Measurements from ENCODE around the gene GNAT2.

GRCh38 chr1:109578947-109579443 lies 40.4 kb downstream of the GNAT2 start:
- TF ChIP-seq SUZ12 (IDR thresholded peaks at IDR 0.05) (no peak), ELF4 (IDR thresholded peaks at IDR 0.05) (no peak), FOXK2 (IDR thresholded peaks at IDR 0.05) (no peak), PKNOX1 (IDR thresholded peaks at IDR 0.05) (no peak), SP1 (IDR thresholded peaks at IDR 0.05) (no peak), BHLHE40 (IDR thresholded peaks at IDR 0.05; ENCODE audit: borderline replicate concordance) (no peak), CTBP1 (IDR thresholded peaks at IDR 0.05; ENCODE audit: borderline replicate concordance) (no peak), HDGF (IDR thresholded peaks at IDR 0.05; ENCODE audit: borderline replicate concordance) (no peak), TARDBP (IDR thresholded peaks at IDR 0.05) (no peak), LEF1 (IDR thresholded peaks at IDR 0.05; ENCODE audit: borderline replicate concordance) (no peak), ZNF384 (IDR thresholded peaks at IDR 0.05) (no peak), L3MBTL2 (conservative IDR thresholded peaks at IDR 0.05) (no peak)
